Ramos (cell line): Measurements from ENCODE around the gene SPTBN5.

Experiments used
- in situ Hi-C: fragments of 300-500 bp; cut with MboI; formaldehyde crosslinking; loops from one replicate; pipeline ENCODE4 v1.14.3; 2022; ENCODE audit warnings: low sequenced_read_pairs; ENCODE audit not compliant: unreplicated experiment

SPTBN5 gene

DNA sequence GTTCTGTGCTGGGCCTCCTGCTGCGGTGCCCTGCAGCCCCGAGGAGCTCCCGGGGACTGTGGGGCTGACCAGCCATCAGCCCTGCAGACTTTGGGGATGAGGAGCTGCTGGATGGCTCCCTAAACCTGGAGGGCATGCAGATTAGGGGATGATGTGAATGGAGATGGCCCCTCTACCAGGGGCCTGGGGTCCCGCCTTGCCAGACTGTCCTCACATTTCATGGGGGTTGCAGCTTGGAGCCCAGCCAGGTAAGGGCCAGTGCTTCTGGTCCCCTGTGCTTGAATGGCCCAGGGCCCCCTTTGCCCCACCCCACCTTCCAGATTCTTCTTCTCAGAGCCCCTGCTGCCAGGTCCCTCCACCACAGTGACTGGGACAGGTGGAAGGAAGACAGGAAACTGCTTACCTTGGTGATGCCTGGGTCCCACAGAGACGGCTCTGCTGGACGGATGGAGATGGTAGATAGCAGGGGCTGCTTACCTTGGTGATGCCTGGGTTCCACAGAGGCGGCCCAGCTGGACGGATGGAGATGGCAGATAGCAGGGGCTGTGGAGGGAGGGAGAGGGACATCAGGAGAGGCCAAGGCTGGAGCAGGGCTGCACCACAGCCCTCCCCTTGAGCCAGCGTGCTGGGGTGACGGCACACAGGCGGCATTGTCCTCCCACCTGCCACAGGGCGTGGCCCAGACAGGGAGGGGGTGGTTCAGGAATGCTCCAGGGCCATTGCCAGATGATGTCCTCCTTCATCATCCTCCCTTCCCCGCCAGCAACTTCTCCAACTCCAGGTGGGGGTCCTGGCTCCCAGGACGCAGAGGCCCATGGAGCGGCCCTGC, at the start of gene SPTBN5:
TSS of gene SPTBN5 (minus strand) at position 632 of the 829 bp plus-strand sequence. CDS start at position 76, 556 bp downstream.
- in situ Hi-C loops = no loop called here

DNA sequence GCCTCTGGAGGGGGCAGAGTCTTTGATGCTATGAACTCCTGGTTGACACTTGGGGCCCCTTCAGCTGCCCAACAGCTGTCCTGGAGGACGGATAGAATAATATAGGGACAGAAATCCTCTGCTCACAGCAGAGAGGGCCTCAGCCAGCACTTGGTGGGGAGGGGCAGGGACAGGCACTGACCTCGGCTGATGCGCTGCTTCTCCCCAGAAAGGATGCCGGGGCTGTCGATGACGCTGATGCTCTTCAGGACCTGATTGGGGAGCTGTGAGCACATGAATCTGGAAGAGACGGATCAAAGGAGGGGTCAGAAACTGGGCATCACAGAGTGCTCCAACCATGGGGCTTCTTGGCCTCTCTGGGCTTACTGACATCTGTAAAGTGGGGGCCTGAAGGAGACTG, 49.0 kb upstream of the SPTBN5 start:
- in situ Hi-C loops = no loop called here

DNA sequence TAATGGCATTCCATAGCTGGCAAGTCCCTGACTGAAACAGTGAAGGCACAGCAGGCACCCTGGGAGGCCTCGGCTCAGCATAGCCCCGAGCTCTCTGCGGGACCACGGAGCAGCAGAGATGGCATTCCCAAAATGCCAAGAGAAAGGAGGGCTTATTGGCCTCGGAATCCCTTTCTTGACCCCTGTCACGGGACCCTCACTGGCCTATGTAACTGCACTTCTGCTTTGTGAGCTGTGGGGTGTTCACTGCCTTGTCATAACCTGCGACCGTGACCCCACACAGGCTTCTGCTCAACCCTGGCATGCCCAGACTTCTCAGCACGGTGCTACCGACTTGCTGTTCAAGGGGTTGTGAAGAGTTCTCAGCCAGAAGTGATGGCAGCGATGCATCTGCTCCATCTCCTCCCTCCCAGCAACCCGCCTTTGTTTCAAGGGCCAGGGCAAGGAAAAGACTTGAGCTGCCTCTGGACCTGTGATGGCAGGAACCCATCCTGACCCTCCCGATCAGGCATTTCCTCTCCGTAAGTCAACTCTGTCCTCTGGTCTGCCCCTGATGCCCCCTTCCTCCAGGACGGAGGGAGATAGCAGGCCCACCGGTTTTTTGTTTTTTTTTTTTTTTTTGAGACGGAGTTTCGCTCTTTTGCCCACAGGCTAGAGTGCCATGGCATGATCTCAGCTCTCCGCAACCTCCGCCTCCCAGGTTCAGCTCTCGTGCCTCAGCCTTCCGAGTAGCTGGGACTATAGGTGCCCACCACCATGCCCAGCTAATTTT, 48.0 kb upstream of the SPTBN5 start:
- in situ Hi-C loops = no loop called here

DNA sequence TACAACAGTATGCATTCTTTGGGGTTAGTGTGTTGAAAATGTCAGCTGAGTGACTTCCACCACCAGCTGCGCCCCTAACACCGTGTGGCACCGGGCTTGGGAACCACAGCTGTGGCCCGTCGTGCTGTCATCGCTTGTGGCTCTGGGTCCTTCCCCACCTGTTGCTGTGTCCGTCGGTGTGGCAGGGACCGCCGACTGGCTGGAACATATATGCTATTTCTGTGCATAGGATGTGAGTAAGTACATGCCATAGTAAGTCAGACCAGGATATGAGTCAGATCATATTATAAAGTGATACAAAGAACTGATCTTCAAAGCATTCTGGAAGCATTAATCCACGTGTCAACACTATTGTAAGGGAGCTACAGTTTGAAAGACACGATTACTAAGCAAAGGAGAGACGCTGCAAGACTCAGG, 46.6 kb upstream of the SPTBN5 start:
- in situ Hi-C loops = no loop called here

DNA sequence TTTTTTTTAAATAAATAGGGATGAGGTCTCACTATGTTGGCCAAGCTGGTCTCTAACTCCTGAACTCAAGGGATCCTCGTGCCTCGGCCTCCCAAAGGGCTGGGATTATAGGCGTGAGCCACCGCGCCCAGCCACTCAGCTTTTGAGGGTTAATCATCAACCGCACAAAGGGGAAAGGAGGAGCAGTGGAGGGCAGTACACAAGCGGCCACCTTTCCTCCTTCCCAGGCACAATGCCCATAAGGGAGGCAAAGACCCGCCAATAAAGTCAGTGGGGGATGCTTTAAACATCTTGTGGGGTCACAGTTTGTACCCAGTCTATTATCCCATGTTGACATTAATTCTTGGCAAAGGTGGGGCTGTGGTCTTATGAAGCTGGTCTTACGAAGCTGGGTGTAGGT, 46.1 kb upstream of the SPTBN5 start:
- in situ Hi-C loops = no loop called here

DNA sequence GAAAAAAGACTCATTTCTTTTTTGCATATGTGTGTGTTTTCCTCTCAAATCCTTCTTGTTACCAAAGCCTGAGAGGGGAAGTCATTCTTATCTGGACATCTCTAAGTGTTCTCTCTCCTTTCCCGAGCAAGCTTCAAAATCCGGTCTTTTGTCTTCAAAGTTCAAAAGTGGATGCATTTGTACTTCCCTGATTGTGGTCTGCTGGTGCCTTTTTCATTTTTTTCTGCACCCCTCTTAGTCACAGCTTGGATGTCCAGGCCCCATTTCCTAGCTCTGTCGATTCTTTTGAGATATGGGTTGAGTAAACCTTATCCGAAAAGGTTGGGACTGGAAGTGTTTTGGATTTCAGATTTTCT, 43.7 kb upstream of the SPTBN5 start:
- in situ Hi-C loops = no loop called here

DNA sequence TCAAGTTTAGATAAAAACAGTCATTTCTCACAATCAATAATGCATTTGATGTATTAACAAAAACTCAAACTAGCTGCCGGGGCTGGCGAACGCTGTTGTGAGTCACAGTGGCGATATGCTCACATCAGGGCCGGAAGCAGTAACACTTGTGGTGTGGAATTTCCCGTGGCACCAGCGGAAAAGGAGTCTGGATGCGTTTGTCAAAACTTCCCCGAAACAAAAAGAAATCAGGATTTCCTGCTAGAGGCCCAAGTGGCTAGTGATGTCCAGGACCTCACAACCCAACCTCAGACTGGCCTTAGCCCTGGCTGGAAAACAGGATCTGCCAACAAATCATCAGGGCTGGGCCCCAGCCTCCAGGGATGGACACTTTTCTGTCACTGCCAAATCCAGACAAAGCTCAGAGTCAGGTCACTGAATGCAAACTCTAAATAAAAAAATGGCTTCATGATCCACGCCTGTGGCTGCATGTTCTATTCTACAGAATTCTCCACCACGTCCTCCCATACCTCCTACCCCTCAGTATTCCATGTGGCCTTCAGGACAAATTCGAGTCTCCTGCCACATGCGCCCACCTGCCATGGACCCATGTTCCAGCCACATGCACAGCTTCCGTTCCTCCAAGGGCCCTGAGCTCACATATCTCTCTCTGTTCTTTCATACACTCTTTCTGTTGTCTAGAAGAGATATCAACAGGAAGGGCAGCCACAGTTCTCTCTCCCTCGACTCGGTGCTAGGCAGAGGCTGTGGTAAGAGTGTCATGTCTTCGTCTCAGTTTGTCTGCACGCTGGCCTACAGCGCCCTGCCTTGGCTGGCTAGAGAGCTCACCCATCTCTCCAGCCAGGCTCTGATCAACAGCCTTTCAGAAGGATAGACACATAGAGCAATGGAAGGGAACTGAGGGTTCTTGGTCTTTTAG, 43.1 kb upstream of the SPTBN5 start:
- in situ Hi-C loops = no loop called here

DNA sequence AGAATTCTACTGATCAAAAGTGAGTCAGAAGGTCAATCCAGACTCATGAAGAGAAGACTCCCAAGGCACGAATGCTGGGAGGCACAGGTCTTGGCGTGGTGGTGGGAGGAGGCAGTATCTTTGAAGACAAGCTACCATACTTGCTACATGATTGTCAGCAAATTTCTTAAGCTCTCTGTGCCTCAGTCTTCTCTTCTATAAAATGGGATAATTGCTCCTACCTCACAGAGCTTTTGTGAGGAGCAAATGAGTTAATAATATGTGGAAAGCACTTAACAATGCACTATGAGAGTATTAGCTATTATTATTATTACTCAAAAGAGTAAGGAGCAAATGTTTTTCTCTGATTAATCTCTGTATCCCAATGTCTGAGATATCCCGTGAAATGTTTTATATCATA, 42.3 kb upstream of the SPTBN5 start:
- in situ Hi-C loops = no loop called here

DNA sequence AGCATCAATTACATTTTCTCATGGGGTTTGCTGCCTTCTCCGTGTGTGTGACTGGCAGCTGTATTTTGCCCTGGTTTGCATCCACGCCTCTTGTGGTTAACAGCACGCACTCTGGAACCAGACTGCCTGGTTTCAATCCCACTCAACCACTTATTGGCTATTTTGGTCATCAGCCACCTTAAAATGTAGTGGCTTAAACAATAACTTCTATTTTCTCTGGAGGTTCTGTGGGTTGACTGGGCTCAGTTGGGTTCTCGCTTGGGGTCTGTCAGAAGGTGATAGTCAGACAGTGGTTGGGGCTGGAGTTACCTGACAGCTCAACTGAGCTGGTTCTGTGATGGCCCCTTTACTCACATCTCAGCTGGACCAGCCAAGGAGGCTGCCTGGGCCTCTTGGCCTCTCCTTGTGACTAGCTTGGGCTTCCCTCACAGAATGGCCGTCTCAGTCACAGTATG, 41.7 kb upstream of the SPTBN5 start:
- in situ Hi-C loops = no loop called here

DNA sequence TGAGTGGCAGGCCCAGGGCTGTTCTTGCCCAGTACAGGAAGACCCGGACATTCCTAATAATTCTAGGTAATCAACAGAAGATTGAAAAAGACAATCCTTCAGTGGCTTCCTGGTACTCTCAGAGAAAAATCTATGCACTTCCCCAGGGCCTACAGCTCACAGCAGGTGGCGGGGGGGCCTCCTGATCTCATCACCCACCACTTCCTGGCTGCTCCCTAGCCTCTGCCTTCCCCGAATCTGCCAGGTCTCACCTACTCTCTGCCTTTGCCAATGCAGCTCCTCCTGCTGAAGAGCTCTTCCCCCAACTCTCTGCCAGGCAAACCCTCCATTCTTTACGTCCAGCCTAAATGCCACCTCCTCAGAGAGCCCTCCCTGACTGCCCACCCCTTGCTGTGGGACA, 41.0 kb upstream of the SPTBN5 start:
- in situ Hi-C loops = no loop called here

DNA sequence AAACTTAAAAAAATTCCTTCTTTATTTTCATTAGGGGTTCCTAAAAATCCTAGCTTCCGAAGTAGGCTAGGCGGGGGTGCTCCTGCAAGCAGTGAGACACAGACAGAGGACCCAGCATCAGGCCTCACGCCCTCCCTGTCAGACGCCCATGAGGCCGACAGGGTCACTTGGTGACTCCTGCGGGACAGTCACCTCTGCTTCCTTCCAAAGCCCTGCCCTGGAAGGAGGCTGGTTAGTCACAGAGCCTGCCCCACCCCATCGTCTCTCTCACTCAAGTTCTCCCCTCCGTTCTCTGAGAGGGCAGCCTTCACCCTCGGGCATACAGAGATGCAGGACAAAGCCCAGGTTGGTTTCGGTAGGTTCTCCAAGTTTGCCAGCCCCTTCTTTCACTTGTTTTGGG, 39.9 kb upstream of the SPTBN5 start:
- in situ Hi-C loops = no loop called here

DNA sequence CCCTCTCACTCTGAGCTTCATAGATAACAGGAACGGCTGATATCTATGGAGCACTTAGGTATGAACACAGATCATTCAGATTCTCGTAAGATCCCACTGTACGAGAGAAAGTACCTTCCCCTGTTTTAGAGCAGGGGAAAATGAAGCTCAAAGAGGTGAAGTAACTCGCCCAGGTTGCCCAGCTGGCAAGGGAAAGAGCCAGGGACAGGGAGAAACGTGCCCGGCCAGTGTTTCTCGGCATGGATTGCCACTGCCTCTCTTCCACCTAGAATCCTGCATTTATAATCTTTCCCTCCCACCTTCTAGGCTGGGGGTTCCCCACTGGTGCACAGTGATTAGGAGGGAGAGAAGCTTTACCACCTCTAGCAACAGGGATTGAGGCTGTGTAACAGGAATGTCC, 39.5 kb upstream of the SPTBN5 start:
- in situ Hi-C loops = no loop called here

DNA sequence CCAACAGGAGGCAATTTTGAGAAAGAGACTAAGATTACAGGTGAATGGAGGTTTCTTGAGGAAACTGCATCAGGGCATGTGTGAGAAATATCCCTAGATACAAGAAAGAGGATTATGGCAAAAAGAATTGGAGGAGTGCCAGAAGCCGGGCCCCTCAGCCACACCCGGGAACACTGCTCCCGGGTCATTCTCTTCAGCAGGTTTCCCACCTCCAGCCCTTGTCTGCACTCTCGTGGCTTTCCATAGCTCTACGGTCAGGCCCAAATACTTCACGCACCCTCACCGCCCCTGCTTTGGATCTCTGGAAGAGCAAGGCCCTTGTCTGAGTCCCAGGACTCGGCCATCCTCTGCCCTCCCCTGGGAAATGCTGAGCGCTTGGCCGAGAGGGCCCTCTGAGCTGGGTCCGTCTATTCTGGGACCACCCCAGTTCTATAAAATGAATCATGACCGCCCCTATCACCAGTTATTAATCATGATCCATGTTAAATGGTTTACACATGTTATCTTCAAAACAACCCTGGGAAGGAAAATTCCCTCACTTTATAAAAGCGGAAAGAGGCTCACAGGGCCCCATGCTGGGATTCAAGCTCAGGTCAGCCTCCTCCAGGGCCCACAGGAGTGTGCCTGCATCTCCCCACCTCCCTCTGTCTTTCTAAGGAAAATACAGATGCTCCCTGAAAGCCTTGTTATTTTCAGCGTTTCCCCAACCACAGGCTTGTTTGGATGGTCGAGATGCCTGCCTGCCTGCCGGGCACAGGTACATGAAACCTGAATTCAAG, 38.8 kb upstream of the SPTBN5 start:
- in situ Hi-C loops = no loop called here

DNA sequence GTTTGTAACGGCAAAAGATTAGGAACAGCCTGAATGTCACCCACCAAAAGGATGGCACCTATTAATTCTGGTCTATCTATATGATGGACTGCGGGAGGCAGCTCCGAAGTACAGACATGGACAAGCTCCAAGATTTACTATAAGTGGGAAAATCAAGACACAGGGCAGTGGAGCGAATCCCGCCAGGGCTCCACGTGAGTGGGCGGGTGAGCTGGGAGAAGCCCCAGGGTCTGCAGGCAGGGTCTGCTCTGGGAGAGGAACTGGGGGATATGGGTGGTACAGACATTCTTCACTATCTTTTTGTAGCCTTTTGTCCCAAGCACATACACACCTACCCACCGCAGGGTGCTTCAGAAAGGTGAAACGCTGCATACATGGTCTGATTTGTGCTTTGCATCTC, 38.2 kb upstream of the SPTBN5 start:
- in situ Hi-C loops = no loop called here

DNA sequence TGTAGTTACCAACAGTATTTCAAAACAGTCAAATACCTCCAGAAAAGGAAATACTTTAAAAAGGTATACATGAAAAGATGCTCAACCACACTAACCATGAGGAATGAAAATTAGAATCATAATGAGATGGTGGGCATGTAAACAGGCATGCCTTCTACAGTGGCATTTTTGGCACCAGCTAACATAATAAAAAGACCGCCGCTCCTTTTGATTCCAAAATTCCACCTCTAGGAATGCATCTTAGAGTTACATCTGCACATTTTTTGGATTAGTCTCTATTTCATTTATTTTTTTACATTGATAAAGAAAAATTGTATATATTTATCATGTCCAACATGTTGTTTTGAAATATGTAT, 37.0 kb upstream of the SPTBN5 start:
- in situ Hi-C loops = no loop called here

DNA sequence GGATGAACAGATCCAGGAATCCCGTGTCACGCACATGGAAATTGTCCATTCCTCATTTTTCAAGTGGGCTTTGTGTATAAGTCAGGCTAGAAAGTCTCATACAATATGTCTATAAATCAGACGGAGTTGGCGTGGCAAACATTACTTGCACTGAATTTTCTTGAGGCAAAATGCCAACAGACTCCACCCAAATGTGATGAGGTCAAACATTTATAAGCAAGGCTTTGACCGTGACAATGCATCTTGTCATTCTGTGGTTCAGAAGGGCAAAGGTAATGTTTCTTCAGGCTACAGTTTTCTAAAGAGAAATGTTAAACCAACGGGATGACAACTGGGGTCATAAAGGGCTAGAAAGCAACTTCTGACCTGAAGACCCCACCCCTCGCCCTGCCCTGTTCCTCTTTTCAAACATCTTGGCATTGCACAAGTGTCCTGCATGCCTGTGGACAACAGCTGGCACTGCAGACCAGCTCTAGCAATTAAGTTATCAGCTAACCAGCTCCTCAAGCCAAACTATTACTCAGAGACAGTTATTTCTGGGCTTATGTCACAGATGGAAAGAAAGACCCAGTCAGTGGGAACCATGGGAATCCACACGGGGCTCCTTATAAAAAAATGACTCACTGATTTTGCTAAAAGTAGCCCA, 36.5 kb upstream of the SPTBN5 start:
- in situ Hi-C loops = no loop called here

DNA sequence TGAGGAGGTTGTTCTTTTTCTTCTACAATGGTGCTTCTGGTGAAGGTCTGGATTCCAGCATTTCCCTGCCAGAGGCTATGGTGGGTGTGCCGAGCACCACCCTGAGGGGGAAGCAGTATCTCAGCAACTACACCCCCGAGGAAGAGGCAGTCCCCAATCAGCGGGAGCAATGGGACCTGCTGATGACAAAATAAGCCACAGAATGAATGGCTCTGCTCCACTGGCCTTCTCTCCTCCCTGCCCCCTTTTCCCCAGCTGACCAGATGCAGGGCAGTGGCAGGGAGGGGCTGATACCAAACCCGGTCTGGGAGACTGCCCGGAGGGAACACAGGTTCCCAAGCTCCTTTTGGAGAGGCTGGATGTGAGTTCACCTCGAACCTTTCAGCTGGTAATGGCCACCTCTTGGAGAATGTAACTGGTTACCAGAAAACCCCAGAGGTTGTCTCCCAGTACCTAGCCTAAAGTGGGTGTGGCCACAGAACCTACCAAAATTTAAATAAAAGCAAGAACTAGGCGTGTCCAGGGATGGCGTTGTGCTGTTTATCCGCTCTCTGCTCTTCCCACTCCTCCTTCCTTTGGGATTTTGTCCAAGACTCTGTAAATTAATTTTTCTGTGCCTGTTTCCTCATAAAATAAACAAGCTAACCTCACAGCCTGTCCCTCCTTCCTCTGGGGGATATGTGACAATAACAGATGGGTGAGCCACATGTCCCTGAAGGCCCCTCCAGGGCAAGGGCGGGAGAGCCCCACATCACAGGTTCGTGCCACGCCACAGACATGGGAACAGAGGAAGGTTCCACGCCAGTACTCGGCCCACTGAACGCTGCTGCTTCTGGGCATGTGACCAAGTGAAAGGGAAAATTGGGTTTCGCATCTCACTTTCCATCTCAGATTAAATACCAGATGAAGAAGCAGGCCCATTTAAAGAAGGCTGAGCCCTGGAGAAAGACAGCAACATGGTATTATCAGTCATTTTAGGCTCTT, 35.1 kb upstream of the SPTBN5 start:
- in situ Hi-C loops = no loop called here

DNA sequence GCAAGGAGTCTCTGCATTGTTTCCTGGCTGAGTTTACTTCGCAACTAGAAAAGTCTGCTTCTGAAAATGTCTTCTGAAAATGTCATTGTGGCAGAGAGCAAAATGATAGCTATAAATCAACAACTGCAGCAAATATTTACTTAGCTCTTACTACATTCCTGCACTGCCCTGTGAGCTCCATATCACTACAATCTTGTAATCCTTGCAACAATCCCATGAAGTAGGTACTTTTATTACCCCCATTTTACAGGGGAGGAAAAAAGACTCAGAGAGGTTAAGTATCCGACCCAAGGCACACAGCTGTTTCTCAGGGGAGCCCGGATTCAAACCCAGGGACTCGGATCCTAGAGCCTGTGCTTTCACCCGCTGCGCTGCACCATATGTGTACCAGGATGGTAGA, 34.2 kb upstream of the SPTBN5 start:
- in situ Hi-C loops = no loop called here
